ENCODE results near the gene KCNAB3. TPM values are rescaled to one million over a fixed set of nuclear protein-coding genes. Genes with fewer than 3 reads are reported as not detected.

KCNAB3 gene
- total and polyA plus RNA-seq, 9 of the 15 experiments (the other 6 are each of a cell fraction or from before 2014, with no cell fraction given) = 0.03 to 2.5 (median 1.1) TPM

- in situ Hi-C loops (cut with MboI) (no loop called here), intact Hi-C loops (cut with micrococcal nuclease) (no loop called here)
- ATAC-seq (no peak), DNase-seq (ENCODE audit: extremely low read depth in 1 of 4, low spot score in 3 of 4) (no peak), FAIRE-seq (no peak)
- no peaks in the 10 kb centered on the region; a peak in 1 of 5 replicates for H3K4me1 ChIP-seq (replicated peaks in 1 of 2; ENCODE audit: control insufficient read depth in 2 of 2, insufficient read depth in 2 of 2, low read length in 2 of 2)
- ChIA-PET POLR2A (no interaction called here), CTCF (ENCODE audit: low intra/inter-chr PET ratio) (no interaction called here)
- H3K27ac ChIP-seq (ENCODE audit: extremely low read depth, low read depth, low read length) = no peak overlapping the region
- H3K4me2 ChIP-seq (ENCODE audit: insufficient read depth, low read length) = no peak overlapping the region
- BruUV-seq (replicated peaks) = no TSS peak
- H3K27me3 ChIP-seq (ENCODE audit: control insufficient read depth in 2 of 2, insufficient read depth in 2 of 2, low read length in 2 of 2) = peaks cover 0 to 3% of the 10 kb centered on the region in 2 experiments; a peak in 1 of 5 replicates
- no peaks in the 10 kb centered on the region for H4K20me1 ChIP-seq (replicated peaks; ENCODE audit: control insufficient read depth, insufficient read depth, low read length)
- H3K4me3 ChIP-seq = no peak overlapping the region
- no peak overlapping the region for H3K9ac ChIP-seq (ENCODE audit: insufficient read depth in 1 of 2, low read depth in 2 of 2, low read length in 2 of 2)
- H3K9me3 ChIP-seq (replicated peaks; ENCODE audit: control insufficient read depth, insufficient read depth, low read depth, low read length) = no peaks in the 10 kb centered on the region
- WGBS (ENCODE audit: insufficient coverage, low coverage, missing lambda C conversion rate) = 31% methylated on average over 12 of the region's 13 CpGs
- no peaks in the 10 kb centered on the region for H3K79me2 ChIP-seq (ENCODE audit: control insufficient read depth, insufficient read depth, low read length)
- H2AFZ ChIP-seq (ENCODE audit: low read depth, low read length) = no peak overlapping the region
- no peaks in the 10 kb centered on the region for H3K36me3 ChIP-seq (ENCODE audit: control insufficient read depth, insufficient read depth, low read length)
- H3K9me1 ChIP-seq (ENCODE audit: control insufficient read depth, insufficient read depth, low read length) = no peaks in the 10 kb centered on the region
- TF ChIP-seq CHD4 (IDR thresholded peaks at IDR 0.05; ENCODE audit: insufficient read depth, insufficient replicate concordance, low read depth, low read length, poor library complexity, severe bottlenecking) (no peak), SMAD1 (IDR thresholded peaks at IDR 0.05; ENCODE audit: low read depth, low read length, partially characterized antibody) (no peak), CHAMP1 (IDR thresholded peaks at IDR 0.05) (no peak), SMC3 (conservative IDR thresholded peaks at IDR 0.05; ENCODE audit: insufficient read depth, low read depth, low read length) (no peak), SIN3A (IDR thresholded peaks at IDR 0.05; ENCODE audit: borderline replicate concordance in 2 of 2, control insufficient read depth in 1 of 2, low read depth in 2 of 2, low read length in 2 of 2) (no peak), ZMIZ1 (IDR thresholded peaks at IDR 0.05; ENCODE audit: low read depth in 2 of 2, low read length in 2 of 2) (no peak), ZNF175 (CRISPR knock-in tag; IDR thresholded peaks at IDR 0.05; ENCODE audit: low read depth) (no peak), ZFP1 (CRISPR knock-in tag; IDR thresholded peaks at IDR 0.05) (no peak), ETV6 (IDR thresholded peaks at IDR 0.05; ENCODE audit: borderline replicate concordance in 1 of 2, low read depth in 2 of 2, low read length in 1 of 2) (no peak), ETV6 (CRISPR knock-in tag; IDR thresholded peaks at IDR 0.05; ENCODE audit: borderline replicate concordance) (no peak), ZNF717 (CRISPR knock-in tag; IDR thresholded peaks at IDR 0.05) (no peak), ZNF764 (CRISPR knock-in tag; IDR thresholded peaks at IDR 0.05; ENCODE audit: low read depth) (no peak), HMBOX1 (IDR thresholded peaks at IDR 0.05) (no peak), ZC3H4 (CRISPR knock-in tag; IDR thresholded peaks at IDR 0.05; ENCODE audit: borderline replicate concordance) (no peak)
These were observed 26.0 kb upstream of the KCNAB3 start for GRCh38 chr17:7955414-7956227.

All from K562 (cell line).